ENCODE measurements around the gene STN1.

- TF ChIP-seq MAX (IDR thresholded peaks at IDR 0.05) = no peak
- TF ChIP-seq EZH2 (IDR thresholded peaks at IDR 0.05) = no peak
- TF ChIP-seq, protein P1, sequence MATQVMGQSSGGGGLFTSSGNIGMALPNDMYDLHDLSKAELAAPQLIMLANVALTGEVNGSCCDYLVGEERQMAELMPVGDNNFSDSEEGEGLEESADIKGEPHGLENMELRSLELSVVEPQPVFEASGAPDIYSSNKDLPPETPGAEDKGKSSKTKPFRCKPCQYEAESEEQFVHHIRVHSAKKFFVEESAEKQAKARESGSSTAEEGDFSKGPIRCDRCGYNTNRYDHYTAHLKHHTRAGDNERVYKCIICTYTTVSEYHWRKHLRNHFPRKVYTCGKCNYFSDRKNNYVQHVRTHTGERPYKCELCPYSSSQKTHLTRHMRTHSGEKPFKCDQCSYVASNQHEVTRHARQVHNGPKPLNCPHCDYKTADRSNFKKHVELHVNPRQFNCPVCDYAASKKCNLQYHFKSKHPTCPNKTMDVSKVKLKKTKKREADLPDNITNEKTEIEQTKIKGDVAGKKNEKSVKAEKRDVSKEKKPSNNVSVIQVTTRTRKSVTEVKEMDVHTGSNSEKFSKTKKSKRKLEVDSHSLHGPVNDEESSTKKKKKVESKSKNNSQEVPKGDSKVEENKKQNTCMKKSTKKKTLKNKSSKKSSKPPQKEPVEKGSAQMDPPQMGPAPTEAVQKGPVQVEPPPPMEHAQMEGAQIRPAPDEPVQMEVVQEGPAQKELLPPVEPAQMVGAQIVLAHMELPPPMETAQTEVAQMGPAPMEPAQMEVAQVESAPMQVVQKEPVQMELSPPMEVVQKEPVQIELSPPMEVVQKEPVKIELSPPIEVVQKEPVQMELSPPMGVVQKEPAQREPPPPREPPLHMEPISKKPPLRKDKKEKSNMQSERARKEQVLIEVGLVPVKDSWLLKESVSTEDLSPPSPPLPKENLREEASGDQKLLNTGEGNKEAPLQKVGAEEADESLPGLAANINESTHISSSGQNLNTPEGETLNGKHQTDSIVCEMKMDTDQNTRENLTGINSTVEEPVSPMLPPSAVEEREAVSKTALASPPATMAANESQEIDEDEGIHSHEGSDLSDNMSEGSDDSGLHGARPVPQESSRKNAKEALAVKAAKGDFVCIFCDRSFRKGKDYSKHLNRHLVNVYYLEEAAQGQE (IDR thresholded peaks at IDR 0.05; ENCODE audit: low read depth) = no peak
- TF ChIP-seq POLR2AphosphoS5 (IDR thresholded peaks at IDR 0.05; ENCODE audit: low read depth, low read length) = no peak
- 0 out of 6 replicates have a peak, but pooled peaks of 1 of the 3 experiments have one; percentile 14 for TF ChIP-seq CTCF (IDR thresholded peaks at IDR 0.05 in 2 of 3, conservative IDR thresholded peaks at IDR 0.05 in 1 of 3; ENCODE audit: borderline replicate concordance in 1 of 3, insufficient read depth in 1 of 3, low read depth in 2 of 3, low read length in 2 of 3)
- no peak for TF ChIP-seq SIN3A (IDR thresholded peaks at IDR 0.05; ENCODE audit: low read depth)
- TF ChIP-seq EGR1 (IDR thresholded peaks at IDR 0.05; ENCODE audit: low read depth) = no peak
- no peak for TF ChIP-seq EZH2phosphoT487 (IDR thresholded peaks at IDR 0.05; ENCODE audit: borderline replicate concordance)
- no peak for TF ChIP-seq POLR2A (IDR thresholded peaks at IDR 0.05; ENCODE audit: borderline replicate concordance, extremely low read depth, insufficient read depth, insufficient read length)
Observed at GRCh38 chr10:103901299-103901698, 16.7 kb downstream of the STN1 start.
